Tibial artery (tissue), 4 donors: ENCODE data around the gene EXOG.

Experiments used
- DNase-seq, 2 donors: peaks; one replicate each; pipeline ENCODE4 v3.0.0-alpha.2; 2019
- H3K27ac ChIP-seq, 2 donors: fragments of 200-600 bp; sonication (generic) in 1 of 2; 1 replicate in 1 of 2; 2 replicates in 1 of 2; pipeline ENCODE4 v1.5.1; 2018 to 2019; ENCODE audit warnings: mild to moderate bottlenecking in 1 of 2
- H3K27me3 ChIP-seq, 2 donors: fragments of 200-600 bp; sonication (generic) in 1 of 2; one replicate each; pipeline versions ENCODE4 v1.5.1 to v1.6.0; 2016 to 2019
- H3K36me3 ChIP-seq, 3 donors: fragments of 200-600 bp; sonication (generic) in 2 of 3; one replicate each; pipeline ENCODE4 v1.5.1; 2016 to 2019; ENCODE audit warnings: mild to moderate bottlenecking in 2 of 3
- H3K4me1 ChIP-seq, 4 donors: fragments of 200-600 bp; sonication (generic) in 2 of 4; 1 replicate in 3 of 4; 2 replicates in 1 of 4; pipeline ENCODE4 v1.5.1; 2016 to 2019
- H3K4me3 ChIP-seq, 2 donors: fragments of 200-600 bp; sonication (generic) in 1 of 2; 1 replicate in 1 of 2; 2 replicates in 1 of 2; pipeline ENCODE4 v1.5.1; 2018 to 2019; ENCODE audit warnings: mild to moderate bottlenecking in 2 of 2
- H3K9me3 ChIP-seq, 3 donors: fragments of 200-600 bp; sonication (generic) in 1 of 3; one replicate each; pipeline ENCODE4 v1.5.1; 2016 to 2019
- CTCF ChIP-seq, 2 experiments: fragments of 200-600 bp in 1 of 2; fragments of 450-650 bp in 1 of 2; IDR thresholded peaks; one replicate each; pipeline ENCODE4 v1.5.1; 2017 to 2019; ENCODE audit warnings: antibody characterized with exemption in 2 of 2, mild to moderate bottlenecking in 1 of 2, moderate library complexity in 1 of 2
- intact Hi-C: fragments of 100-400 bp; cut with DNase I; formaldehyde crosslinking; loops from one replicate; pipeline ENCODE4 v1.15.0; 2023; ENCODE audit warnings: low total_unique reads

The EXOG gene

GRCh38 chr3:38469852-38470251, 26.3 kb upstream of the EXOG start:
- H3K4me3 ChIP-seq, result no peak overlapping the region
- TF ChIP-seq CTCF (IDR thresholded peaks at IDR 0.05), result no peak
- H3K36me3 ChIP-seq, result no peaks in the 10 kb centered on the region
- no peaks in the 10 kb centered on the region for H3K27me3 ChIP-seq
- intact Hi-C loops, result no loop called here
- peaks cover 0 to 14% (median 4%) of the 10 kb centered on the region in 4 donors for H3K4me1 ChIP-seq
- H3K9me3 ChIP-seq, result peaks cover 0 to 8% (median 0%) of the 10 kb centered on the region in 3 donors
- DNase-seq, result no peak
- no peak overlapping the region for H3K27ac ChIP-seq

- no peak overlapping the region for H3K27ac ChIP-seq
- DNase-seq, result no peak
- TF ChIP-seq CTCF (IDR thresholded peaks at IDR 0.05), result no peak
- H3K27me3 ChIP-seq, result no peaks in the 10 kb centered on the region
- no peak overlapping the region for H3K4me3 ChIP-seq
- peaks cover 0 to 14% (median 4%) of the 10 kb centered on the region in 4 donors for H3K4me1 ChIP-seq
- intact Hi-C loops, result no loop called here
- H3K9me3 ChIP-seq, result peaks cover 0 to 5% (median 0%) of the 10 kb centered on the region in 3 donors
- no peaks in the 10 kb centered on the region for H3K36me3 ChIP-seq
These were observed 24.8 kb upstream of the EXOG start for GRCh38 chr3:38471260-38471857.

GRCh38 chr3:38472342-38472741, 23.8 kb upstream of the EXOG start:
- peaks cover 0 to 5% (median 0%) of the 10 kb centered on the region in 3 donors for H3K9me3 ChIP-seq
- TF ChIP-seq CTCF (IDR thresholded peaks at IDR 0.05), result no peak
- H3K36me3 ChIP-seq, result peaks cover 0 to 2% (median 0%) of the 10 kb centered on the region in 3 donors
- H3K27me3 ChIP-seq, result no peaks in the 10 kb centered on the region
- no peak overlapping the region for H3K27ac ChIP-seq
- peaks cover 0 to 14% (median 4%) of the 10 kb centered on the region in 4 donors for H3K4me1 ChIP-seq
- DNase-seq, result no peak
- H3K4me3 ChIP-seq, result no peak overlapping the region
- intact Hi-C loops, result no loop called here

GRCh38 chr3:38473229-38473628, 22.9 kb upstream of the EXOG start:
- Histone ChIP-seq H3K27me3 (no peaks in the 10 kb centered on the region), H3K27ac (no peak overlapping the region), H3K9me3 (peaks cover 0 to 5% (median 0%) of the 10 kb centered on the region in 3 donors), H3K36me3 (peaks cover 0 to 10% (median 2%) of the 10 kb centered on the region in 3 donors), H3K4me1 (peaks cover 0 to 14% (median 4%) of the 10 kb centered on the region in 4 donors), H3K4me3 (no peak overlapping the region)
- no peak for DNase-seq
- TF ChIP-seq CTCF (IDR thresholded peaks at IDR 0.05), result no peak
- intact Hi-C loops, result no loop called here

- Histone ChIP-seq H3K4me1 (peaks cover 0 to 14% (median 4%) of the 10 kb centered on the region in 4 donors), H3K36me3 (peaks cover 0 to 27% (median 11%) of the 10 kb centered on the region in 3 donors), H3K9me3 (peaks cover 0 to under 1% (median 0%) of the 10 kb centered on the region in 3 donors), H3K4me3 (no peak overlapping the region), H3K27ac (no peak overlapping the region), H3K27me3 (no peaks in the 10 kb centered on the region)
- intact Hi-C loops, result loop anchor here (5.0 kb wide), 1 partner anchor 358 kb away; no protein-coding TSS in a partner anchor
- DNase-seq, result no peak
- TF ChIP-seq CTCF (IDR thresholded peaks at IDR 0.05), result no peak
These were observed 21.1 kb upstream of the EXOG start for GRCh38 chr3:38474928-38475605.
